BLaER1 treated with 17β-estradiol and CSF1 and Interleukin-3, amounts not matched to agents 10 nM and 100 nM (cell line): Measurements from ENCODE around the gene RAB10.

Experiments
- H3K27ac ChIP-seq, 11 experiments: shearing (Covaris generic); formaldehyde crosslinking; 2 replicates each; pipeline ENCODE4 v1.8.1; 2022
- H3K27me3 ChIP-seq, 11 experiments: shearing (Covaris generic); formaldehyde crosslinking; 2 replicates each; pipeline ENCODE4 v1.8.1; 2022
- H3K36me3 ChIP-seq, 11 experiments: shearing (Covaris generic); formaldehyde crosslinking; 2 replicates each; pipeline ENCODE4 v1.8.1; 2022
- H3K4me1 ChIP-seq, 10 experiments: shearing (Covaris generic); formaldehyde crosslinking; 2 replicates each; pipeline ENCODE4 v1.8.1; 2022
- H3K4me2 ChIP-seq, 11 experiments: shearing (Covaris generic); formaldehyde crosslinking; 2 replicates each; pipeline ENCODE4 v1.8.1; 2022
- H3K4me3 ChIP-seq, 10 experiments: shearing (Covaris generic); formaldehyde crosslinking; 2 replicates each; pipeline ENCODE4 v1.8.1; 2022
- H3K9ac ChIP-seq, 11 experiments: shearing (Covaris generic); formaldehyde crosslinking; 2 replicates each; pipeline ENCODE4 v1.8.1; 2022
- H3K9me3 ChIP-seq, 11 experiments: shearing (Covaris generic); formaldehyde crosslinking; replicated peaks in 1 of 11; 2 replicates each; pipeline ENCODE4 v1.8.1; 2022
- H4K20me1 ChIP-seq, 11 experiments: shearing (Covaris generic); formaldehyde crosslinking; 2 replicates each; pipeline ENCODE4 v1.8.1; 2022
- Cebpa-rat ChIP-seq, 11 experiments: shearing (Covaris generic); IDR thresholded peaks; 2 replicates each; pipeline ENCODE4 v1.8.1; 2022

Gene RAB10

GRCh38 chr2:26058390-26058789 lies 24.5 kb downstream of the RAB10 start:
- no peaks in the 10 kb centered on the region for H3K9me3 ChIP-seq
- TF ChIP-seq Cebpa-rat (IDR thresholded peaks at IDR 0.05), result no peak
- peak overlapping the region in 3 of 11 experiments; percentile 4 to 56 (median 41); a peak in 3 of 22 replicates for H3K9ac ChIP-seq
- peaks cover 92 to 100% (median 99%) of the 10 kb centered on the region in 11 experiments for H4K20me1 ChIP-seq
- H3K4me1 ChIP-seq, result peaks cover 0 to 97% (median 0%) of the 10 kb centered on the region in 10 experiments; a peak in 6 of 20 replicates
- no peak overlapping the region; a peak in 1 of 22 replicates for H3K27ac ChIP-seq
- peak overlapping the region in 2 of 11 experiments; percentile 9 to 26; a peak in 3 of 22 replicates for H3K4me2 ChIP-seq
- H3K36me3 ChIP-seq, result peaks cover 48 to 83% (median 67%) of the 10 kb centered on the region in 11 experiments
- no peaks in the 10 kb centered on the region for H3K27me3 ChIP-seq
- no peak overlapping the region for H3K4me3 ChIP-seq

GRCh38 chr2:26059542-26059941 lies 25.7 kb downstream of the RAB10 start:
- H3K36me3 ChIP-seq, result peaks cover 59 to 95% (median 77%) of the 10 kb centered on the region in 11 experiments
- H3K9me3 ChIP-seq, result no peaks in the 10 kb centered on the region
- peaks cover 91 to 100% (median 99%) of the 10 kb centered on the region in 11 experiments for H4K20me1 ChIP-seq
- no peak overlapping the region; a peak in 1 of 22 replicates for H3K4me2 ChIP-seq
- TF ChIP-seq Cebpa-rat (IDR thresholded peaks at IDR 0.05), result no peak
- H3K27me3 ChIP-seq, result no peaks in the 10 kb centered on the region
- no peak overlapping the region for H3K4me3 ChIP-seq
- H3K9ac ChIP-seq, result no peak overlapping the region
- H3K4me1 ChIP-seq, result peaks cover 0 to 98% (median 0%) of the 10 kb centered on the region in 10 experiments; a peak in 6 of 20 replicates
- no peak overlapping the region for H3K27ac ChIP-seq

GRCh38 chr2:26061539-26061938 lies 27.7 kb downstream of the RAB10 start:
- no peak overlapping the region for H3K9ac ChIP-seq
- H3K36me3 ChIP-seq, result peaks cover 60 to 90% (median 77%) of the 10 kb centered on the region in 11 experiments
- H3K27ac ChIP-seq, result no peak overlapping the region
- H4K20me1 ChIP-seq, result peaks cover 76 to 100% (median 91%) of the 10 kb centered on the region in 11 experiments
- no peaks in the 10 kb centered on the region; a peak in 1 of 22 replicates for H3K9me3 ChIP-seq
- no peak for TF ChIP-seq Cebpa-rat (IDR thresholded peaks at IDR 0.05)
- H3K27me3 ChIP-seq, result no peaks in the 10 kb centered on the region
- peak overlapping the region in 2 of 11 experiments; percentile 44 to 45; a peak in 3 of 22 replicates for H3K4me2 ChIP-seq
- peaks cover 0 to 97% (median 1%) of the 10 kb centered on the region in 10 experiments; a peak in 7 of 20 replicates for H3K4me1 ChIP-seq
- no peak overlapping the region for H3K4me3 ChIP-seq

GRCh38 chr2:26064846-26065245 lies 31.0 kb downstream of the RAB10 start:
- H3K4me1 ChIP-seq, result peaks cover 22 to 97% (median 31%) of the 10 kb centered on the region in 10 experiments

GRCh38 chr2:26067186-26067974 lies 33.5 kb downstream of the RAB10 start:
- Histone ChIP-seq H3K4me1 (peaks cover 25 to 97% (median 39%) of the 10 kb centered on the region in 10 experiments), H3K36me3 (peaks cover 33 to 60% (median 45%) of the 10 kb centered on the region in 11 experiments), H3K4me3 (no peak overlapping the region), H3K27ac (peak overlapping the region in 9 of 11 experiments; percentile 14 to 81 (median 65); a peak in 17 of 22 replicates), H3K9me3 (no peaks in the 10 kb centered on the region; a peak in 1 of 22 replicates), H3K4me2 (peak overlapping the region in 10 of 11 experiments; percentile 31 to 96 (median 80); a peak in 18 of 22 replicates), H4K20me1 (peaks cover 24 to 100% (median 84%) of the 10 kb centered on the region in 11 experiments; a peak in 21 of 22 replicates), H3K27me3 (no peaks in the 10 kb centered on the region), H3K9ac (no peak overlapping the region)
- no peak for TF ChIP-seq Cebpa-rat (IDR thresholded peaks at IDR 0.05)

More at GRCh38 chr2:26064846-26065245, 31.0 kb downstream of the RAB10 start:
- H4K20me1 ChIP-seq, result peaks cover 43 to 100% (median 87%) of the 10 kb centered on the region in 11 experiments; a peak in 21 of 22 replicates
- peaks cover 54 to 72% (median 65%) of the 10 kb centered on the region in 11 experiments for H3K36me3 ChIP-seq
- peak overlapping the region in 1 of 11 experiments; percentile 19; a peak in 1 of 22 replicates for H3K9ac ChIP-seq
- H3K4me3 ChIP-seq, result no peak overlapping the region
- H3K4me2 ChIP-seq, result peak overlapping the region in 3 of 11 experiments; percentile 28 to 70 (median 66); a peak in 5 of 22 replicates
- TF ChIP-seq Cebpa-rat (IDR thresholded peaks at IDR 0.05), result no peak
- no peaks in the 10 kb centered on the region for H3K27me3 ChIP-seq
- H3K9me3 ChIP-seq, result no peaks in the 10 kb centered on the region; a peak in 1 of 22 replicates
- H3K27ac ChIP-seq, result peak overlapping the region in 1 of 11 experiments; percentile 14; a peak in 2 of 22 replicates

GRCh38 chr2:26067980-26068507 lies 34.2 kb downstream of the RAB10 start:
- H3K27me3 ChIP-seq, result no peaks in the 10 kb centered on the region
- TF ChIP-seq Cebpa-rat (IDR thresholded peaks at IDR 0.05), result no peak
- no peaks in the 10 kb centered on the region; a peak in 1 of 22 replicates for H3K9me3 ChIP-seq
- H3K4me1 ChIP-seq, result peaks cover 25 to 97% (median 39%) of the 10 kb centered on the region in 10 experiments
- H4K20me1 ChIP-seq, result peaks cover 20 to 100% (median 84%) of the 10 kb centered on the region in 11 experiments; a peak in 21 of 22 replicates
- H3K27ac ChIP-seq, result peak overlapping the region; percentile 45 to 81 (median 62); a peak in 21 of 22 replicates
- H3K4me2 ChIP-seq, result peak overlapping the region; percentile 17 to 96 (median 79); a peak in 21 of 22 replicates
- H3K36me3 ChIP-seq, result peaks cover 27 to 53% (median 39%) of the 10 kb centered on the region in 11 experiments
- H3K4me3 ChIP-seq, result peak overlapping the region in 4 of 10 experiments; percentile 8 to 50 (median 16); a peak in 4 of 20 replicates
- peak overlapping the region in 6 of 11 experiments; percentile 2 to 59 (median 50); a peak in 8 of 22 replicates for H3K9ac ChIP-seq

- Histone ChIP-seq H3K27ac (peak overlapping the region; percentile 45 to 81 (median 62); a peak in 21 of 22 replicates), H3K27me3 (no peaks in the 10 kb centered on the region), H3K36me3 (peaks cover 20 to 47% (median 32%) of the 10 kb centered on the region in 11 experiments), H3K9ac (peak overlapping the region in 8 of 11 experiments; percentile 2 to 59 (median 44); a peak in 12 of 22 replicates), H3K4me2 (peak overlapping the region; percentile 17 to 96 (median 79)), H4K20me1 (peaks cover 22 to 100% (median 84%) of the 10 kb centered on the region in 11 experiments; a peak in 21 of 22 replicates), H3K4me3 (peak overlapping the region in 6 of 10 experiments; percentile 7 to 50 (median 27); a peak in 9 of 20 replicates), H3K9me3 (no peaks in the 10 kb centered on the region; a peak in 1 of 22 replicates), H3K4me1 (peaks cover 25 to 99% (median 39%) of the 10 kb centered on the region in 10 experiments)
- no peak for TF ChIP-seq Cebpa-rat (IDR thresholded peaks at IDR 0.05)
These were observed 34.9 kb downstream of the RAB10 start for GRCh38 chr2:26068602-26069298.

- peak overlapping the region in 5 of 11 experiments; percentile 78 to 96 (median 87); a peak in 7 of 22 replicates for H3K4me2 ChIP-seq
- H3K4me1 ChIP-seq, result peaks cover 25 to 100% (median 37%) of the 10 kb centered on the region in 10 experiments
- TF ChIP-seq Cebpa-rat (IDR thresholded peaks at IDR 0.05), result no peak
- no peaks in the 10 kb centered on the region for H3K27me3 ChIP-seq
- H3K4me3 ChIP-seq, result no peak overlapping the region
- H3K36me3 ChIP-seq, result peaks cover 8 to 34% (median 22%) of the 10 kb centered on the region in 11 experiments; a peak in 20 of 22 replicates
- peak overlapping the region in 1 of 11 experiments; percentile 73; a peak in 1 of 22 replicates for H3K27ac ChIP-seq
- H3K9me3 ChIP-seq, result 0 out of 22 replicates have a peak, but pooled peaks cover 0 to under 1% (median 0%) of the 10 kb centered on the region in 11 experiments
- H4K20me1 ChIP-seq, result peaks cover 15 to 100% (median 88%) of the 10 kb centered on the region in 11 experiments; a peak in 20 of 22 replicates
- H3K9ac ChIP-seq, result no peak overlapping the region
These were observed 36.8 kb downstream of the RAB10 start for GRCh38 chr2:26070730-26071129.
